Suprapubic skin (tissue), 3 donors: ENCODE data around the gene SGPL1.

Experiments used
- CTCF ChIP-seq, 2 donors: fragments of 200-600 bp in 1 of 2; fragments of 450-650 bp in 1 of 2; sonication (generic) in 1 of 2; IDR thresholded peaks; one replicate each; pipeline ENCODE4 v1.5.1; 2016 to 2019; ENCODE audit warnings: antibody characterized with exemption in 2 of 2, mild to moderate bottlenecking in 1 of 2, moderate library complexity in 1 of 2
- EP300 ChIP-seq: sonication (generic); formaldehyde crosslinking; IDR thresholded peaks from one replicate; pipeline ENCODE4 v1.6.1; 2017; ENCODE audit warnings: antibody characterized with exemption
- POLR2A ChIP-seq, 2 donors: fragments of 450-650 bp; IDR thresholded peaks; one replicate each; pipeline ENCODE4 v1.6.1; 2017; ENCODE audit warnings: antibody characterized with exemption in 2 of 2, mild to moderate bottlenecking in 2 of 2, moderate library complexity in 2 of 2

- TF ChIP-seq POLR2A (IDR thresholded peaks at IDR 0.05), result no peak
- TF ChIP-seq EP300, result no peak
- no peak for TF ChIP-seq CTCF (IDR thresholded peaks at IDR 0.05)
Observed at GRCh38 chr10:70927189-70927943, 111.6 kb downstream of the SGPL1 start.
